Common myeloid progenitor, CD34-positive (primary cell): ENCODE measurements around the gene ZNF638.
A peak's percentile ranks its signal among the peaks of the same experiment; 100 is the strongest.

Experiments
- CTCF ChIA-PET: fragments of 350-600 bp; sonication (Branson Sonifier 250); formaldehyde crosslinking; loops from one replicate; lab custom pipeline; 2021; ENCODE audit warnings: antibody characterized with exemption; lab: Charles Lee
- POLR2A ChIA-PET: fragments of 350-600 bp; sonication (Branson Sonifier 250); formaldehyde crosslinking; loops from one replicate; lab custom pipeline; 2021; ENCODE audit warnings: antibody characterized with exemption; lab: Charles Lee
- DNase-seq, 3 donors: peaks; one replicate each; pipeline versions ENCODE4 v3.0.0 to v3.0.0-alpha.2; 2013
- H3K27ac ChIP-seq, 2 experiments: 1 replicate in 1 of 2; 2 replicates in 1 of 2; pipeline ENCODE4 v1.7.0; 2013; ENCODE audit warnings: inconsistent platforms in 2 of 2, low read length in 2 of 2, mild to moderate bottlenecking in 2 of 2, low read depth in 1 of 2, moderate library complexity in 1 of 2; ENCODE audit not compliant: severe bottlenecking in 2 of 2, insufficient read depth in 1 of 2, poor library complexity in 1 of 2
- H3K27me3 ChIP-seq, 5 experiments: replicated peaks in 2 of 5; 1 replicate in 3 of 5; 2 replicates in 2 of 5; pipeline versions ENCODE4 v1.6.1 to v1.7.0; 2013; ENCODE audit warnings: low read length in 4 of 5, mild to moderate bottlenecking in 2 of 5, moderate library complexity in 2 of 5, inconsistent platforms in 1 of 5; ENCODE audit not compliant: insufficient read depth in 5 of 5, control insufficient read depth in 4 of 5
- H3K36me3 ChIP-seq, 4 experiments: 1 replicate in 2 of 4; 2 replicates in 2 of 4; pipeline versions ENCODE4 v1.6.1 to v1.7.0; 2013; ENCODE audit warnings: low read length in 3 of 4, control low read depth in 1 of 4, mild to moderate bottlenecking in 1 of 4; ENCODE audit not compliant: control insufficient read depth in 4 of 4, insufficient read depth in 4 of 4
- H3K4me1 ChIP-seq, 4 experiments: 1 replicate in 3 of 4; 2 replicates in 1 of 4; pipeline versions ENCODE4 v1.6.1 to v1.7.1; 2013; ENCODE audit warnings: low read length in 3 of 4, mild to moderate bottlenecking in 3 of 4, control low read depth in 1 of 4, inconsistent platforms in 1 of 4, moderate library complexity in 1 of 4; ENCODE audit not compliant: control insufficient read depth in 4 of 4, insufficient read depth in 4 of 4; ENCODE audit errors: control extremely low read depth in 1 of 4
- H3K4me3 ChIP-seq, 7 experiments: 1 replicate in 4 of 7; 2 replicates in 3 of 7; pipeline versions ENCODE4 v1.5.1 to v1.7.0; 2013; ENCODE audit warnings: mild to moderate bottlenecking in 7 of 7, low read length in 6 of 7, moderate library complexity in 6 of 7, inconsistent platforms in 2 of 7, low read depth in 2 of 7, control low read depth in 1 of 7; ENCODE audit not compliant: insufficient read depth in 4 of 7, control insufficient read depth in 1 of 7; ENCODE audit errors: extremely low read depth in 1 of 7
- H3K9me3 ChIP-seq, 5 experiments: 1 replicate in 4 of 5; 2 replicates in 1 of 5; pipeline versions ENCODE4 v1.6.1 to v1.7.1; 2013; ENCODE audit warnings: low read length in 4 of 5, mild to moderate bottlenecking in 2 of 5, inconsistent platforms in 1 of 5, low read depth in 1 of 5, moderate library complexity in 1 of 5; ENCODE audit not compliant: control insufficient read depth in 4 of 5, insufficient read depth in 2 of 5; ENCODE audit errors: control extremely low read depth in 1 of 5
- WGBS: methylation state at CpG from one replicate; pipeline ENCODE4 v1.1.5; 2013; ENCODE audit not compliant: insufficient coverage; 5-methylcytosine and 5-hydroxymethylcytosine counted together

ZNF638 gene

DNA sequence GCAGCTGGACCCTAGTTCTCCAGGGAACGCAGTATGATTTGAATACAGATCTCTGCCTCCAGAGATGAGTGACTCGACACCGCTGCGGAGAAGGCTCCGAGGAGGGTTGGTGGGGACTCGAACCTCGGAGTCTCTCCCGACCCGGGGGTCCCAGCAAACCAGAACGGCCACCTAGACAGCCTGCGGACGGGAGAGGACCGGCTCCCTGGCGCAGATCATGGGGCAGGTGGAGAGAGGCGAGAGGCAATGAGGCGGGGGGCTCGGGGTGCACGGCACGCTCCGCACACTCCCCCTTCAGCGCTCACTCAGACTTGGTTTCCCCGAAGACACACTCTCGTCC lies 134.3 kb downstream of the ZNF638 start:
- Histone ChIP-seq H3K27ac (no peak overlapping the region), H3K4me3 (peak overlapping the region in 6 of 7 experiments; percentile 13 to 86 (median 76)), H3K9me3 (peaks cover 0 to 15% (median 11%) of the 10 kb centered on the region in 5 experiments), H3K36me3 (no peaks in the 10 kb centered on the region), H3K4me1 (peaks cover 0 to 17% (median 15%) of the 10 kb centered on the region in 4 experiments), H3K27me3 (peaks cover 2 to 75% (median 38%) of the 10 kb centered on the region in 5 experiments)
- ChIA-PET POLR2A (no interaction called here), CTCF (interaction anchor here (0.5 kb wide), 1 partner anchor 13 kb away, joined by 3 read pairs; no protein-coding TSS in a partner anchor)
- 4% methylated on average over 15 of the region's 23 CpGs for WGBS
- DNase-seq = no peak

DNA sequence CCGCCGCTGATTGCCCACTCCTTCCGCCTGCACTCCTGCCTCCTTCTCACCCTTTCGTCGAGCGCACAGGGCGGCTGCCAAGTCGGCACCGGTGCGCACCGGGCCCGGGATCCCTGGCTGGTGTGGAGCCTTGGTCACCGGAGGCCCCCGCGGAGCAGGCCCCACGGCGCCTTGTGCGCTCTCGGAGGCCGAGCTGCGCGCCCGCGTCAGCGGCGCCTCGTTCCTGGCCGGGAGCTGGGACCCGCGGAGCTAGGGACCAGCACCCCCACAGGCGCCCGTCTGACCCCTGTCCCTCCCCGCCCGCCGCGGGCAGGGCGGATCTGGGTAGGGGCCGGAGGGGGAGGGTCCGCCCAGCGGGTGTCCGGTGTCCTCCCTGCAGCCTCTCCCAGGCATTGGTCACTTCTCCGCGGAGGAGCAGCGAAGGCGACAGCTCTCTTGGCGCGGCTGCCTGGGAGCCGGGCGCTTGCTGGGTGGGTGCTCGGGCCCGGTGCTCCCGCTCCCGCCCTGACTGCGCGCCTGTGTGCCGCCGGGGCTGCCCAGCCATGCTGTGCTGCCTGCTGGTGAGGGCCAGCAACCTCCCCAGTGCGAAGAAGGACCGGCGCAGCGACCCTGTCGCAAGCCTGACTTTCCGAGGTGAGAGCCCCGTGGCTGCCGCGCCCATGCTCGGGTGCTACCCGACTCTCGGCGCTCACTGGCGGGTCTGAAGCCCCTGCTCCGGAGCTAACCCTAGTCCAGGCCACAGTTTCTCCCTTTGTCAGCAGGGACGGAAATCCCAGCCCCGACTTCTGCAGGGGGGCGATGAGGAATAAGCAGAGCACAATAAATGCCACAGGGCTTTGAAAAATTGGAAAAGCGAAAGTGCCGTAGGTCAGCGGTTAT lies 135.0 kb downstream of the ZNF638 start:
- Histone ChIP-seq H3K36me3 (no peaks in the 10 kb centered on the region), H3K4me3 (peak overlapping the region; percentile 53 to 86 (median 74)), H3K27me3 (peaks cover 2 to 75% (median 40%) of the 10 kb centered on the region in 5 experiments), H3K4me1 (peaks cover 0 to 17% (median 15%) of the 10 kb centered on the region in 4 experiments), H3K27ac (no peak overlapping the region), H3K9me3 (peaks cover 0 to 15% (median 11%) of the 10 kb centered on the region in 5 experiments)
- ChIA-PET CTCF (interaction anchor here (0.5 to 0.8 kb wide), 3 partner anchors 11 to 15 kb away, joined by 3 read pairs; no protein-coding TSS in a partner anchor), POLR2A (no interaction called here)
- DNase-seq = peak in 2 of 3 donors; percentile 23 to 37
- 0% methylated on average over 57 of the region's 78 CpGs for WGBS

DNA sequence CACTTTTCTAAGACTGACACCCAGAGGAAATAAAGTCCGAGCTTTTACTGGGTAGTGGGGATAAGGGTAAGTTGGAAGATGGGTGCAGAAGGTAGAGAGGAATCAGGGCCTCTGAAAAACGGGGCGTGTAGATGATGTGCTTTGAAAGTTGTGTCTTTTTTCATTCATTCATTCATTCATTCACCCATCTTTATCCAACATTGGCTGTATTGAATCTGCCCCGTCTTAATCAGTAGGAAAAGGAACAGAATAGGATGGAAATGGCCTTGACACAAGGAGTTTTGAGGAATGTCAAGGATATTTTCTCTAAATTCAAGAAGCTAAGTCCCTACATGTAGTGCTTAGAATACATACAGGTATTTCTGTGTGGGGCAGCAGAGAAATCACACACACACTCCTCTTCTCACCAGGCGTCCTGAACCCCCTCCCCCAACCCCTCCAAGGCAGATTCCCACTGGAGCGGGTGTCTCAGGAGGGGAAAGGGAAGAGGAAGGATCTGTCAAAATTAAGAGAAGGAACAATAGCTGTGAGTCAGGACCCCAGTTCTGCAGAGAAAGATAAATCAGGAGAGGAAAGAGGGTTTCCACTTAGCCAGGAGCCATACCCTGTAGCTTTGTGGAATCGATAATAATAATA lies 135.7 kb downstream of the ZNF638 start:
- Histone ChIP-seq H3K4me1 (peaks cover 0 to 17% (median 15%) of the 10 kb centered on the region in 4 experiments), H3K4me3 (peak overlapping the region in 6 of 7 experiments; percentile 65 to 86 (median 76)), H3K9me3 (peaks cover 0 to 11% (median 9%) of the 10 kb centered on the region in 5 experiments), H3K27me3 (peaks cover 2 to 75% (median 40%) of the 10 kb centered on the region in 5 experiments), H3K27ac (no peak overlapping the region), H3K36me3 (no peaks in the 10 kb centered on the region)
- WGBS = 0% methylated on average over 2 of the region's 7 CpGs
- POLR2A ChIA-PET = interaction anchor here (0.6 kb wide), 1 partner anchor 136 kb away, joined by 4 read pairs; the partner anchor contains the start of gene ZNF638
- DNase-seq = no peak
- CTCF ChIA-PET = interaction anchor here (0.8 kb wide), 1 partner anchor 12 kb away, joined by 3 read pairs; no protein-coding TSS in a partner anchor

DNA sequence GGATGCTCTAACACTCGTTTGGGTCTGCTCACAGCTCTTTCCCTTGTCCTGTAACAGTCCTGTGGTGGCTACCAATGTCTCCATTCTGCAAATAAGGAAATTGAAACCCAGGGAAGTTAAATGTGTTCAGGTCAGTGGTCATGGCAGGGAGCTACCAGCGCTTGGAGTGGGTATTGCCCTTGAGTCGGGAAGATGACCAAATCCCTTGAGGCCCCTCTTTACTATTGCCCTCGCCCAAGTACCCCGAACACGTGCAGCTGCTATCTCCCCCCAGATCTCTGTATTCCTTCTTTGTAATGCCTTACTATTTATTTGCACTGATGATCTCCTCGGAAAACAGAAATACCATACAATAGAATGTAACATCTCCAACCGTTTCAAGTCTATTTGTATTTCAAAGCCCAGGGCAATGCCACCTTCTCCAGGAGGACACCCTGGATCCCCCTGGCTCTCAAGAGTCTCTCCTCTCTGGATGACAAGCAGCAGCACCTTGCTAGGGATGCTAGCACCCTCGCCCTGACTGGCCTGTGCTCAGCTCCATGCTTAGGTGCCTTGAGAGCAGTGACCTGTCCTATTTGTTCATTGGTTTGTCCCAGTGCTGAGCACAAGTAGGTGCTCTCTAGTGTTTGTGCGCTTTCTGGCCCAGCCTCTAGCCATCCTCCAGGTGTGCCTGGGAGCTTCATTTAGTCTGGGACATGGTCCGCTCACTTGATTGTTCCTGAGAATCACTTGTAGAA lies 136.9 kb downstream of the ZNF638 start:
- POLR2A ChIA-PET = no interaction called here
- DNase-seq = no peak
- 78% methylated on average over 11 of the region's 11 CpGs for WGBS
- H3K27ac ChIP-seq = no peak overlapping the region
- H3K4me1 ChIP-seq = peaks cover 0 to 17% (median 15%) of the 10 kb centered on the region in 4 experiments
- no peaks in the 10 kb centered on the region for H3K36me3 ChIP-seq
- H3K27me3 ChIP-seq = peaks cover 2 to 65% (median 40%) of the 10 kb centered on the region in 5 experiments
- CTCF ChIA-PET = interaction anchor here (1.5 kb wide), 1 partner anchor 8 kb away, joined by 4 read pairs; no protein-coding TSS in a partner anchor
- H3K4me3 ChIP-seq = no peak overlapping the region
- peaks cover 0 to 2% (median 0%) of the 10 kb centered on the region in 5 experiments for H3K9me3 ChIP-seq

DNA sequence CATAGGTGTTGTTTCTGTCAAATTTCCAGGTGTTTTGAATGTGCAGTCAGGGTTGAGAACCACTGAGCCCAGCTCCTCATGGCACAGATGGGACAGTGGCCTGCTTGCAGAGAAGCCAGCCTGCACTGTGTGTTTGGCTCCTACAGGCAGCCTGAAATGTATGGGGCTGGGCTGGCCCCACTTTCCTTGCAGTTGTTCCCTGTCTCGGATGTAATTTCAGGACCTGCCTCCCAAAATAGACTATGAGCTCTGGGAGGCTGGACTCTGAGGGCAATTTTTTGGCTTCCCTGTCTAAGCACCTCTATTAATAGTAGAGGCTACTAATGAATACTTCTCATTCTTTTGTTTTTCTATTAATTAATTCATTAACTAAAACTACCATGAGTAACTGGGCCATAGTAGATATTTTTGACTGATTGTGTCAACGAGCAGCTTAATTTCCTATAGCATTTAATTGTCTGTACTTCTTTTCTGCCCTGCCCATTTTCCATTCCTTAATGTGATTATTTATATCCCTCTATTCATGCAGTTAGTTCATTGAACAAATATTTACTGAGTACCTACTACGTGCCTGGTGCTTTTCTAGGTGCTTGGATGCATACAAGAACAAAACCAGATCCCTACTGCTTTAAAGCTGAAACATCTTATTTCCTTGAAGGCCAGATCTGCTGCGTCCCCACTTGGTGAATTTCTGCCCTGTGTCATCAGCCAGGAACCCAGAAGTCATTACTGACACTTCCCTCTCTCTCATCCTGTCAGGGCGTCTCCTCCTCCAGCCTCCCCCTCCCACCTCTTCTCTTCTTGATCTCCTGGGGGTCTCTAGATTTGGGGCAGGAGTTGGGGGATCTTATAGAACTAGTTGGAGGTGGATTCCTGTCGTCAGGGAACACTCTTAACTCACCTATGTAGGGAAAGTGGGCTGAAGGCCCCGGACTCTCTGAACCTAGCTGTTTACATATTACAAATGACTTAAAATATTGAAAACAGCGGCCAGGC lies 138.1 kb downstream of the ZNF638 start:
- ChIA-PET POLR2A (no interaction called here), CTCF (interaction anchor here (1.5 kb wide), 1 partner anchor 9 kb away, joined by 4 read pairs; no protein-coding TSS in a partner anchor)
- H3K27me3 ChIP-seq = peaks cover 2 to 53% (median 35%) of the 10 kb centered on the region in 5 experiments

DNA sequence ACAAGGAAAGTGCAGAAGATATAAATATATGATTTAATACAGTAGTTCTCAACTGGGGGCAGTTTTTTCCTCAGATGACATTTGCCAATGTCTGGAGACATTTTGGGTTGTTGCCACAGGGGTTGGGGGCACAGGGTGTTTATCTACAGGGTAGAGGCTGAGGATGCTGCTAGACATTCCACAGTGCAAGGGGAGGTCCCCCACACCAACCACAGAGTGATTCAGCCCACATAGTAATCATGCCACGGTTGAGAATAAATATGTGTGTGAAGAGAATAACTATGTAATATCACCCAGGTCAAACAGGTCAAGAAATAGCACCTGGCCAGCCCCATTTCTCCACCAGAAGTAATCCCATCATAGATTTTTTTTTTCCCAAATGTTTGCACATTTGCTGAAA lies 139.7 kb downstream of the ZNF638 start:
- Histone ChIP-seq H3K4me3 (no peak overlapping the region), H3K27ac (no peak overlapping the region), H3K36me3 (no peaks in the 10 kb centered on the region), H3K9me3 (no peaks in the 10 kb centered on the region), H3K4me1 (peaks cover 0 to 14% (median 11%) of the 10 kb centered on the region in 4 experiments), H3K27me3 (peaks cover 2 to 37% (median 20%) of the 10 kb centered on the region in 5 experiments)
- CTCF ChIA-PET = no interaction called here
- WGBS = no CpG with 5 or more reads among the region's 1 CpG
- no peak for DNase-seq
- POLR2A ChIA-PET = no interaction called here

More for the DNA sequence above, 138.1 kb downstream of the ZNF638 start:
- H3K4me1 ChIP-seq = peaks cover 0 to 19% (median 17%) of the 10 kb centered on the region in 4 experiments
- no peak for DNase-seq
- no peaks in the 10 kb centered on the region for H3K9me3 ChIP-seq
- H3K36me3 ChIP-seq = no peaks in the 10 kb centered on the region
- WGBS = 82% methylated on average over 4 of the region's 8 CpGs
- no peak overlapping the region for H3K27ac ChIP-seq
- H3K4me3 ChIP-seq = no peak overlapping the region
